Measurements from ENCODE around the gene WWP2. TPM values are rescaled to one million over a fixed set of nuclear protein-coding genes. Genes with fewer than 3 reads are reported as not detected.

The WWP2 gene
- total RNA-seq, 4 donors from 2014 or later = 40.8 to 96.9 (median 84.3) TPM

- TF ChIP-seq POLR2A (IDR thresholded peaks at IDR 0.05) (no peak), CTCF (IDR thresholded peaks at IDR 0.05) (no peak), EP300 (IDR thresholded peaks at IDR 0.05) (peak in 1 of 2 donors; percentile 46)
- Histone ChIP-seq H3K27ac (peak overlapping the region in 1 of 4 donors; percentile 75), H3K36me3 (peaks cover 0 to 32% (median 0%) of the 10 kb centered on the region in 3 donors), H3K27me3 (no peaks in the 10 kb centered on the region), H3K4me1 (peaks cover 0 to 20% (median 0%) of the 10 kb centered on the region in 4 donors), H3K9me3 (no peaks in the 10 kb centered on the region), H3K4me3 (no peak overlapping the region)
- 66 to 75% methylated on average over 7 of the region's 7 CpGs for WGBS, 2 donors
- no peak for DNase-seq (ENCODE audit: low spot score in 2 of 2)
These were observed 147.6 kb downstream of the WWP2 start for GRCh38 chr16:69909760-69910159.

- H3K36me3 ChIP-seq = peaks cover 0 to 32% (median 0%) of the 10 kb centered on the region in 3 donors
- H3K9me3 ChIP-seq = no peaks in the 10 kb centered on the region
- H3K27me3 ChIP-seq = no peaks in the 10 kb centered on the region
- DNase-seq (ENCODE audit: low spot score in 2 of 2) = no peak
- H3K4me1 ChIP-seq = peaks cover 0 to 16% (median 0%) of the 10 kb centered on the region in 4 donors
- no peak for TF ChIP-seq POLR2A (IDR thresholded peaks at IDR 0.05)
- no peak for TF ChIP-seq EP300 (IDR thresholded peaks at IDR 0.05)
- no peak for TF ChIP-seq CTCF (IDR thresholded peaks at IDR 0.05)
- no peak overlapping the region for H3K27ac ChIP-seq
- 54 to 71% methylated on average over 3 of the region's 3 CpGs for WGBS, 2 donors
- H3K4me3 ChIP-seq = no peak overlapping the region
These were observed 148.8 kb downstream of the WWP2 start for GRCh38 chr16:69910964-69911363.

GRCh38 chr16:69916462-69916861 is 154.3 kb downstream of the WWP2 start:
- TF ChIP-seq POLR2A (IDR thresholded peaks at IDR 0.05) (no peak), EP300 (IDR thresholded peaks at IDR 0.05) (no peak), CTCF (IDR thresholded peaks at IDR 0.05) (no peak)
- no peak overlapping the region for H3K4me3 ChIP-seq
- WGBS, 2 donors = 68 to 89% methylated on average over 1 of the region's 1 CpG
- H3K27ac ChIP-seq = peak overlapping the region in 2 of 4 donors; percentile 80 to 84
- no peaks in the 10 kb centered on the region for H3K9me3 ChIP-seq
- peaks cover 0 to 27% (median 4%) of the 10 kb centered on the region in 4 donors for H3K4me1 ChIP-seq
- no peak for DNase-seq (ENCODE audit: low spot score in 2 of 2)
- peaks cover 0 to 6% (median 0%) of the 10 kb centered on the region in 3 donors for H3K36me3 ChIP-seq
- no peaks in the 10 kb centered on the region for H3K27me3 ChIP-seq

GRCh38 chr16:69917311-69917710 is 155.2 kb downstream of the WWP2 start:
- TF ChIP-seq CTCF (IDR thresholded peaks at IDR 0.05) (no peak), EP300 (IDR thresholded peaks at IDR 0.05) (no peak), POLR2A (IDR thresholded peaks at IDR 0.05) (no peak)
- WGBS, 2 donors = 71 to 75% methylated on average over 1 of the region's 1 CpG
- peak overlapping the region; percentile 58 to 84 (median 74) for H3K27ac ChIP-seq

GRCh38 chr16:69917739-69918138 is 155.6 kb downstream of the WWP2 start:
- H3K27me3 ChIP-seq = no peaks in the 10 kb centered on the region
- TF ChIP-seq POLR2A (IDR thresholded peaks at IDR 0.05) (no peak), EP300 (IDR thresholded peaks at IDR 0.05) (peak; percentile 74 to 88), CTCF (IDR thresholded peaks at IDR 0.05) (no peak)
- H3K4me1 ChIP-seq = peaks cover 0 to 39% (median 4%) of the 10 kb centered on the region in 4 donors
- H3K36me3 ChIP-seq = no peaks in the 10 kb centered on the region
- DNase-seq (ENCODE audit: low spot score in 2 of 2) = peak; percentile 73 to 77
- no peaks in the 10 kb centered on the region for H3K9me3 ChIP-seq
- H3K27ac ChIP-seq = peak overlapping the region; percentile 58 to 84 (median 78)
- WGBS, 2 donors = 46 to 52% methylated on average over 20 of the region's 20 CpGs
- no peak overlapping the region for H3K4me3 ChIP-seq

More at GRCh38 chr16:69917311-69917710, 155.2 kb downstream of the WWP2 start:
- no peak for DNase-seq (ENCODE audit: low spot score in 2 of 2)
- Histone ChIP-seq H3K36me3 (no peaks in the 10 kb centered on the region), H3K4me3 (no peak overlapping the region), H3K27me3 (no peaks in the 10 kb centered on the region), H3K4me1 (peaks cover 0 to 34% (median 4%) of the 10 kb centered on the region in 4 donors), H3K9me3 (no peaks in the 10 kb centered on the region)

Measured in tibial nerve (tissue), 4 donors.